Muscle of arm (tissue), 12 donors: Measurements from ENCODE around the gene PTPRCAP. TPM values are rescaled to one million over a fixed set of nuclear protein-coding genes. Genes with fewer than 3 reads are reported as not detected.
"Not testable (repeated sequence)": the region's sequence is repeated elsewhere in the genome, so short reads cannot be mapped to it uniquely, and the experiment has no call there.

Source experiments
- DNase-seq: peaks from one replicate; pipeline ENCODE4 v3.0.0-alpha.2; 2013
- polyA plus RNA-seq, 12 donors: library from polyadenylated mRNA; unstranded; fragments of 120-200 nt; gene quantifications; one replicate each; pipeline ENCODE4 v1.2.1, GENCODE V29; 2013; ENCODE audit not compliant: insufficient read length in 12 of 12

Gene PTPRCAP
- polyA plus RNA-seq, 12 donors: 0.50 to 7.2 (median 0.84) TPM; not detected in 2

- DNase-seq: peak; percentile 99
Observed at GRCh38 chr11:67428052-67429001, 9.2 kb downstream of the PTPRCAP start, which contains the start of gene RPS6KB2. TSS of gene RPS6KB2 (plus strand) at chr11:67428494. CDS start at chr11:67428546, 52 bp downstream.

DNA sequence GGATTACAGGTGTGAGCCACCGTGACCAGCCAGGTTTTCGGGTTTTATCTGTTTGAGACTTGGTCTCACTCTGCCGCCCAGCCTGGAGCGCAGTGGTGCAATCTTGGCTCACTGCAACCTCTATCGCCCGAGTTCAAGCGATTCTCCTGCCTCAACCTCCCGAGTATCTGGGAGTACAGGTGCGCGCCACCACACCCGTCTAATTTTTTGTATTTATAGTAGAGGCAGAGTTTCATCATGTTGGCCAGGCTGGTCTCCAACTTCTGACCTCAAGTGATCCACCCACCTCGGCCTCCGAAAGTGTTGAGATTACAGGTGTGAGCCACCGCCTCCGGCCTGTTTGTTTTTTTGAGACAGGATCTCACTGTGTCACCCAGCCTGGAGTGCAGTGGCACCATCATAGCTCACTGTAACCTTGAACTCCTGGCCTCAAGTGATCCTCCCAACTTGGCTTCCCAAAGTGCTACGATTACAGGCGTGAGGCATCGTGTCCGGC lies 10.1 kb downstream of the PTPRCAP start:
- not testable (repeated sequence) for DNase-seq

- no peak for DNase-seq
Observed at GRCh38 chr11:67423891-67424613, 13.4 kb downstream of the PTPRCAP start.

GRCh38 chr11:67423466-67423865 lies 14.0 kb downstream of the PTPRCAP start:
- no peak for DNase-seq

- DNase-seq: no peak
Observed at GRCh38 chr11:67422891-67423290, 14.6 kb downstream of the PTPRCAP start.

GRCh38 chr11:67421430-67422031 lies 16.0 kb downstream of the PTPRCAP start:
- no peak for DNase-seq

- peak; percentile 90 for DNase-seq
Observed at GRCh38 chr11:67420646-67421429, 16.6 kb downstream of the PTPRCAP start.

DNA sequence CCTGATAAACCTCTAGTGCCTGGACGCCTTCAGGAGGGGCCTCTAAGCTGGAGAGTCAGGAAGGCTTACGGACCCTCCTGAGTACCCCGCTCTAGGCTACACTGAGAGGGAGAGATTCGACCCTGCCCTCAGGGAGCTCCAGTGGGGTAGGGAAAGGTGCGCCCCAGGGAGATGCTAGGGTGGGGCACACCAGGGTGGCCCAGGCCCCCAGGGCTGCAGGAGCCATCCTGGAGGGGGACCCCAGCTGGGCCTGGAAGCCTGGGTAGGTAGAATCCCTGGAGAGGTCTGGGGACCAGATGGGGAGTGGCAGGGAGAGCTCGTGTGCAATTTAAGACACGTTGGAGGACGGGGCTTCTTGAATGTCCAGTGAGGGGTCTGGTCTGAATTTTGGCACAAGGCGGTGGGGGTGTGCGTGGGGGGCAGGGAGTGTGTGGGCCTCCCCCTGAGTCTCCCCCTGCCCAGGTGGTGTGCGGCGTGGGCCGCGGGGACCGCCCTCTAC lies 17.3 kb downstream of the PTPRCAP start:
- DNase-seq: no peak

DNA sequence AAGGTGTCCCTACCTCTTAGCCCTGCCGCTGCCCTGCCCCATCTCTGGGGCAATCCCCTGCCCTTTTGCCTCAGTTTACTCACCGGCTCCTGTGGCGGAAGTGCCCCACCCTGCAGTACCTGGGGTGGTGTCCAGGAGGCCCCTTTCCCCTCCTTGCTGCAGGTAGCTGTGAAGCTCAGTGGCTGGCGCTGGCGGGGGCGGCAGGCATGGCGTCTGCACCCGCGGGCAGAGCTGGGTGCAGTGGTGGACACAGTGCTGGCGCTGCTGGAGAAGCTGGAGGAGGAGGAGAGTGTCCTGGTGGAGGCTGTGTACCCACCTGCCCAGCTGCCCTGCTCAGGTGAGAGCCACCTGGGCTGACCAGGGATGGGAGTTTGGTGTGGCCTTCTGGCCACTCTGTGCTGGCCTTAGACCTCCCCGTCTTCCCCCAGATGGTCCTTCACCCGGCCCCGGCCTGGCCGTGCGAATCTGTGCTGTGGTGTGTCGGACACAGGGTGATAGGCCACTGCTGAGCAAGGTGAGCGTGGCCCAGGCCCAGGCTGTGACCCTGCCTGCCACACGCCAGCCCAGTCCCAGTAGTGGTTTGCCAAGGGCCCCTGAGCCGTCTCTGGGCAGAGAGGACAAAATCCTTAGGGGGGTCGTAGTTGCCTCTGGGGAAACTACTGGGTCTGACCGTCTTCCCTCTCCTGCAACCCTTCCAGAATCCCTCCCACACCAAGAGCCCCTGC lies 18.0 kb downstream of the PTPRCAP start:
- no peak for DNase-seq

DNA sequence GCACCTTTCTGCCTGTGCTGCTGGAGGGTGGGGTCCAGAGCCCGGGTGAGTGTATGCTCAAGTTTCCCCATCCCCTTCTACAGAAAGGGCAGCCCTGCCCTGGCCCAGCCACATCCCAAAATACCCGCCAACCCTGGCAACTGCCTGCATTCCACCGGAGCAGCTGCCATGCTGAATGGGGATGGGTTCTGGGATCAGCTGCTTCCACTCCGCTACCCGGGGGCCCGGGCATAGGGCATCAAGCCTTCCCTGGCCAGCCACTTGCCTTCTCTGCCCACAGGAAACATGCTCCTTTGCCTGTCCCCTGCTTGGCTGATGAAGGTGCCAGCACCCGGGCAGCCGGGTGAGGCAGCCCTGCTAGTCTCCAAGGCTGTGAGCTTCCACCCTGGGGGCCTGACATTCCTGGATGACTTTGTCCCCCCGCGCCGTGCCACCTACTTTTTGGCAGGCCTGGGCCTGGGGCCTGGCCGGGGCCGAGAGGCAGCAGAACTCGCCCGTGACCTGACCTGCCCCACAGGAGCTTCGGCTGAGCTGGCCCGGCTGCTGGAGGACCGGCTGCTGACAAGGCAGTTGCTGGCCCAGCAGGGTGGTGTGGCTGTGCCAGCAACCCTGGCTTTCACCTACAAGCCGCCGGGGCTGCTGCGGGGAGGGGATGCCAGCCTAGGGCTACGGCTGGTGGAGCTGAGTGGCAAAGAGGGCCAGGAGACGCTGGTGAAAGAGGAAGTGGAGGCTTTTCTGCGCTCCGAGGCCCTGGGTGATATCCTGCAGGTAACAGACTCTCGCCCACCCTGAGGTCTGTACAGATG lies 18.8 kb downstream of the PTPRCAP start:
- DNase-seq: peak; percentile 49

- no peak for DNase-seq
Observed at GRCh38 chr11:67417425-67417824, 20.1 kb downstream of the PTPRCAP start.

- no peak for DNase-seq
Observed at GRCh38 chr11:67416416-67417335, 20.8 kb downstream of the PTPRCAP start.

- no peak for DNase-seq
Observed at GRCh38 chr11:67415501-67416304, 21.8 kb downstream of the PTPRCAP start, which contains the start of gene CARNS1. TSS of gene CARNS1 (plus strand) at chr11:67415678. CDS start at chr11:67416200, 522 bp downstream.

GRCh38 chr11:67413266-67413849 lies 24.1 kb downstream of the PTPRCAP start:
- no peak for DNase-seq

- DNase-seq: no peak
Observed at GRCh38 chr11:67412495-67413179, 24.8 kb downstream of the PTPRCAP start.

DNA sequence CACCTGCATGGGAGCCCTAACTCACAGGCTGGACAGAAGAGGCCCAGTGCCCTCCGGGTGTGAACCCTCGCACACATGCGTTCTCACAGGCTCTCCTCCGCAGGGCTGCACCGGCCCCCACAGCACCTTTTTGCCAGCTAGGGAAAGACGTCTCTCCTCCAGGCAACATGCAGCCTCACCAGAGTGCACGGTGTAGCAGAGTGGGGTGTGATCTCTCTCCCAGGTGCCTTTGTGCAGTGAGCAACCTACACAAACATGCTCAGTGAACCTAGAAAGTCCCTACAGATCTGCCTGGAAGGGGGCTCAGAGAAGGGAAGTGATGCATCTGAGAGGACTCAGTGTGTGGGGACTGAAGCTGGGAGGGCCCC lies 25.7 kb downstream of the PTPRCAP start:
- DNase-seq: no peak
